Kidney (tissue), 14 donors: ENCODE data around the gene ITGB1BP1. TPM values are rescaled to one million over a fixed set of nuclear protein-coding genes. Genes with fewer than 3 reads are reported as not detected.

Experiments
- DNase-seq, 5 donors: peaks; one replicate each; pipeline ENCODE4 v3.0.0-alpha.2; 2013 to 2020
- FAIRE-seq: peaks from 2 replicates; lab custom pipeline; 2012; peaks lifted over from hg19 to GRCh38; lab: Jason Lieb, UNC
- H3K27ac ChIP-seq, 2 donors: one replicate each; pipeline ENCODE4 v1.7.0; 2013; ENCODE audit warnings: low read depth in 2 of 2, low read length in 2 of 2, inconsistent platforms in 1 of 2
- H3K27me3 ChIP-seq: one replicate; pipeline ENCODE4 v1.7.1; 2013; ENCODE audit warnings: low read length, inconsistent platforms; ENCODE audit not compliant: control insufficient read depth, insufficient read depth
- H3K36me3 ChIP-seq, 3 donors: one replicate each; pipeline versions ENCODE4 v1.7.0 to v1.7.1; 2013; ENCODE audit warnings: low read length in 3 of 3, control low read depth in 1 of 3, inconsistent platforms in 1 of 3; ENCODE audit not compliant: insufficient read depth in 3 of 3, control insufficient read depth in 2 of 3
- H3K4me1 ChIP-seq, 3 donors: one replicate each; pipeline versions ENCODE4 v1.7.0 to v1.7.1; 2013; ENCODE audit warnings: low read length in 3 of 3, inconsistent platforms in 1 of 3, low read depth in 1 of 3; ENCODE audit not compliant: control insufficient read depth in 2 of 3, insufficient read depth in 2 of 3
- H3K4me3 ChIP-seq, 3 donors: one replicate each; pipeline versions ENCODE4 v1.7.0 to v1.8.1; 2013; ENCODE audit warnings: low read length in 3 of 3, control low read depth in 1 of 3, inconsistent platforms in 1 of 3
- H3K9ac ChIP-seq, 3 donors: one replicate each; pipeline versions ENCODE4 v1.7.0 to v1.7.1; 2013; ENCODE audit warnings: low read length in 3 of 3, control low read depth in 1 of 3, inconsistent platforms in 1 of 3
- H3K9me3 ChIP-seq, 3 donors: one replicate each; pipeline versions ENCODE4 v1.7.0 to v1.7.1; 2013; ENCODE audit warnings: low read length in 3 of 3, control low read depth in 1 of 3, inconsistent platforms in 1 of 3; ENCODE audit not compliant: control insufficient read depth in 2 of 3, insufficient read depth in 1 of 3
- CTCF ChIP-seq: IDR thresholded peaks from 3 replicates; pipeline ENCODE4 v1.5.1; 2012; ENCODE audit warnings: mild to moderate bottlenecking, moderate library complexity, borderline replicate concordance; ENCODE audit not compliant: insufficient read depth; ENCODE audit errors: extremely low read depth
- intact Hi-C: fragments of 100-400 bp; cut with DNase I; formaldehyde crosslinking; loops from one replicate; pipeline ENCODE4 v1.11.1; 2022
- polyA plus RNA-seq: library from polyadenylated mRNA; stranded (reverse); fragments of 350-450 nt; fragmentation: Illumina TruSeq; extraction: RNeasy Lipid Tissue Mini Kit (QIAGEN cat#74804); gene quantifications from one replicate; pipeline ENCODE4 v1.2.3, GENCODE V29; 2014; ENCODE audit warnings: low read depth, low replicate concordance; ENCODE audit not compliant: insufficient read depth
- total RNA-seq: library from RNA; stranded (reverse); fragmentation: NEBNext Ultra II Directional; extraction: Animal tissue kit (Norgen Biotek cat#: 25700); gene quantifications from one replicate; pipeline ENCODE4 v1.2.1, GENCODE V29; 2021
- donor health status: control.
- donor health status: control.
- donor health status: control.
- donor health status: control.
- donor health status: control.
- donor health status: DM: yes; HTN: yes; CAD: no.
- donor health status: Normal renal cell carcinoma (clear cell type).

Gene ITGB1BP1
- total and polyA plus RNA-seq, 2 donors from 2014 or later, result 67.1 to 164 TPM

DNA sequence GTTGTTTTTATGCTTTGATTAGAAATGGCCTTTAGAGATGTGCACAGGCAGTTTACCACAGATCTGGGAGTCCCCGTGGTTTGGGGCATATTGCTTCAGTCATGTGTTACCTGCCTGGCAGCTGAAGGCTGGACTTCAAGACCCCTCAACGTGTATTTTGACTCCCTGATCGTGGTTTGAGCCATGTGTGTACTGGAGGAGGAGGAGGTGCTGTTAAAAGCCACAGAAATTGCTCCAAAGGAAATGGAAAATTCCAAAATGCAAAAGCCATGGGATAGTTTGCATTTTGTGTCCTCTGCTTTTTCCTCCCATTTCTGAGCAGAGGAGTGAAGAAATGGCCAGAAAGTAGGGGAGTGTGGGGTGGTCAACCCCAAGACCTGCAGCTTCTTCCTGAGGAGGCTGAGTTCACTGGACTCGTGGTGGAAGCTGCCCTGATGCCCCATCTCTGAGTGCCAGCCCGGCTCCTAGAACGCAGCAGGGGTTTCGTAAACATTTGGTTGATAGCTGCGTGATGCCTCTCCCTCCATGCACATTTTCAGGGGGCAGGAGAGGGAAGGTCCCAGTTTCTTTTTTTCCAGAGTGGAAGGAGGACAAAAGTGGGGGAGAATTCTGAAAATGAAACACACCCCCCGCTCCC is 45.7 kb downstream of the ITGB1BP1 start:
- H3K9ac ChIP-seq, result no peak overlapping the region
- H3K4me1 ChIP-seq, result peaks cover 3 to 42% (median 26%) of the 10 kb centered on the region in 3 donors
- FAIRE-seq (no peak), DNase-seq (no peak)
- no peak overlapping the region for H3K4me3 ChIP-seq
- H3K27me3 ChIP-seq, result no peaks in the 10 kb centered on the region
- H3K27ac ChIP-seq, result peak overlapping the region; percentile 35 to 67
- peaks cover 0 to 44% (median 11%) of the 10 kb centered on the region in 3 donors for H3K36me3 ChIP-seq
- no peaks in the 10 kb centered on the region for H3K9me3 ChIP-seq
- no peak for TF ChIP-seq CTCF
- intact Hi-C loops, result no loop called here

- H3K27me3 ChIP-seq, result no peaks in the 10 kb centered on the region
- intact Hi-C loops, result no loop called here
- H3K4me3 ChIP-seq, result no peak overlapping the region
- no peaks in the 10 kb centered on the region for H3K9me3 ChIP-seq
- no peak overlapping the region for H3K27ac ChIP-seq
- FAIRE-seq, result no peak
- peaks cover 0 to 38% (median 11%) of the 10 kb centered on the region in 3 donors for H3K36me3 ChIP-seq
- H3K4me1 ChIP-seq, result peaks cover 3 to 50% (median 26%) of the 10 kb centered on the region in 3 donors
- no peak overlapping the region for H3K9ac ChIP-seq
- TF ChIP-seq CTCF, result no peak
- no peak for DNase-seq
Measured at GRCh38 chr2:9375857-9376428, 47.4 kb downstream of the ITGB1BP1 start.

GRCh38 chr2:9374071-9374730 is 49.1 kb downstream of the ITGB1BP1 start:
- Histone ChIP-seq H3K36me3 (peaks cover 2 to 41% (median 11%) of the 10 kb centered on the region in 3 donors), H3K4me3 (no peak overlapping the region), H3K9me3 (no peaks in the 10 kb centered on the region), H3K9ac (peak overlapping the region in 1 of 3 donors; percentile 43), H3K27ac (peak overlapping the region; percentile 93 to 95), H3K4me1 (peaks cover 3 to 50% (median 23%) of the 10 kb centered on the region in 3 donors), H3K27me3 (no peaks in the 10 kb centered on the region)
- no peak for FAIRE-seq
- intact Hi-C loops, result no loop called here
- DNase-seq, result no peak
- TF ChIP-seq CTCF, result no peak
